ENCODE data around the gene FLVCR2. TPM values are rescaled to one million over a fixed set of nuclear protein-coding genes. Genes with fewer than 3 reads are reported as not detected.

Gene FLVCR2
- total and polyA plus RNA-seq, 2 of the 13 experiments (the other 11 are each of a cell fraction or from before 2014, with no cell fraction given), result 9.9 to 10.5 TPM

- no peaks in the 10 kb centered on the region for H4K20me1 ChIP-seq (ENCODE audit: insufficient read depth, low read length)
- H3K36me3 ChIP-seq (replicated peaks in 1 of 2; ENCODE audit: control insufficient read depth in 1 of 2, insufficient read depth in 2 of 2, low read length in 2 of 2), result peaks cover 2 to 12% of the 10 kb centered on the region in 2 experiments; a peak in 4 of 5 replicates
- H3K79me2 ChIP-seq (ENCODE audit: insufficient read depth, low read length), result no peaks in the 10 kb centered on the region
- 42% methylated on average over 4 of the region's 4 CpGs for WGBS (ENCODE audit: low lambda C conversion rate)
- H3K4me1 ChIP-seq (ENCODE audit: insufficient read depth, low read length), result peaks cover 60% of the 10 kb centered on the region
- H3K9ac ChIP-seq (ENCODE audit: insufficient read depth, low read depth, low read length), result no peak overlapping the region
- H3K9me3 ChIP-seq (ENCODE audit: low read length), result no peaks in the 10 kb centered on the region
- no peak overlapping the region for H3K4me2 ChIP-seq (ENCODE audit: low read depth, low read length)
- FAIRE-seq (no peak), ATAC-seq (no peak), DNase-seq (ENCODE audit: low spot score) (peak; percentile 73)
- intact Hi-C loops (cut with micrococcal nuclease; ENCODE audit: unreplicated experiment) (no loop called here), in situ Hi-C loops (cut with HindIII; ENCODE audit: extremely low pct_ligation_motif_present, low pct_unique_long_range_greater_than_20kb) (no loop called here)
- no peaks in the 10 kb centered on the region for H3K27me3 ChIP-seq (ENCODE audit: control insufficient read depth in 1 of 2, insufficient read depth in 2 of 2, low read length in 2 of 2)
- ChIA-PET POLR2A (interaction anchor here (1.3 to 4.0 kb wide), 2 partner anchors 17 to 65 kb away, joined by 4 to 22 read pairs; partner anchors contain the start of genes ERG28, FLVCR2 and TTLL5), CTCF (ENCODE audit: low intra/inter-chr PET ratio, low total read pairs) (no interaction called here)
- no peak overlapping the region for H3K4me3 ChIP-seq (replicated peaks in 1 of 3; ENCODE audit: insufficient read depth in 1 of 3, low read depth in 2 of 3, low read length in 3 of 3)
- no peak overlapping the region for H2AFZ ChIP-seq (ENCODE audit: low read length)
- H3K27ac ChIP-seq (ENCODE audit: extremely low read length, insufficient read depth, low read length), result peak overlapping the region; percentile 31
- BruUV-seq (replicated peaks), result no TSS peak
- TF ChIP-seq CC2D1A (CRISPR knock-in tag; IDR thresholded peaks at IDR 0.05), result no peak
- TF ChIP-seq ATRX (CRISPR knock-in tag; IDR thresholded peaks at IDR 0.05; ENCODE audit: borderline replicate concordance), result no peak
- no peak for TF ChIP-seq PLSCR1 (CRISPR knock-in tag; IDR thresholded peaks at IDR 0.05; ENCODE audit: borderline replicate concordance)
- no peak for TF ChIP-seq ZBTB7A (CRISPR knock-in tag; IDR thresholded peaks at IDR 0.05)
- no peak for TF ChIP-seq MYNN (CRISPR knock-in tag; IDR thresholded peaks at IDR 0.05; ENCODE audit: low read depth)
- TF ChIP-seq ARNT2 (CRISPR knock-in tag; IDR thresholded peaks at IDR 0.05; ENCODE audit: low read depth), result no peak
- TF ChIP-seq, protein P1, sequence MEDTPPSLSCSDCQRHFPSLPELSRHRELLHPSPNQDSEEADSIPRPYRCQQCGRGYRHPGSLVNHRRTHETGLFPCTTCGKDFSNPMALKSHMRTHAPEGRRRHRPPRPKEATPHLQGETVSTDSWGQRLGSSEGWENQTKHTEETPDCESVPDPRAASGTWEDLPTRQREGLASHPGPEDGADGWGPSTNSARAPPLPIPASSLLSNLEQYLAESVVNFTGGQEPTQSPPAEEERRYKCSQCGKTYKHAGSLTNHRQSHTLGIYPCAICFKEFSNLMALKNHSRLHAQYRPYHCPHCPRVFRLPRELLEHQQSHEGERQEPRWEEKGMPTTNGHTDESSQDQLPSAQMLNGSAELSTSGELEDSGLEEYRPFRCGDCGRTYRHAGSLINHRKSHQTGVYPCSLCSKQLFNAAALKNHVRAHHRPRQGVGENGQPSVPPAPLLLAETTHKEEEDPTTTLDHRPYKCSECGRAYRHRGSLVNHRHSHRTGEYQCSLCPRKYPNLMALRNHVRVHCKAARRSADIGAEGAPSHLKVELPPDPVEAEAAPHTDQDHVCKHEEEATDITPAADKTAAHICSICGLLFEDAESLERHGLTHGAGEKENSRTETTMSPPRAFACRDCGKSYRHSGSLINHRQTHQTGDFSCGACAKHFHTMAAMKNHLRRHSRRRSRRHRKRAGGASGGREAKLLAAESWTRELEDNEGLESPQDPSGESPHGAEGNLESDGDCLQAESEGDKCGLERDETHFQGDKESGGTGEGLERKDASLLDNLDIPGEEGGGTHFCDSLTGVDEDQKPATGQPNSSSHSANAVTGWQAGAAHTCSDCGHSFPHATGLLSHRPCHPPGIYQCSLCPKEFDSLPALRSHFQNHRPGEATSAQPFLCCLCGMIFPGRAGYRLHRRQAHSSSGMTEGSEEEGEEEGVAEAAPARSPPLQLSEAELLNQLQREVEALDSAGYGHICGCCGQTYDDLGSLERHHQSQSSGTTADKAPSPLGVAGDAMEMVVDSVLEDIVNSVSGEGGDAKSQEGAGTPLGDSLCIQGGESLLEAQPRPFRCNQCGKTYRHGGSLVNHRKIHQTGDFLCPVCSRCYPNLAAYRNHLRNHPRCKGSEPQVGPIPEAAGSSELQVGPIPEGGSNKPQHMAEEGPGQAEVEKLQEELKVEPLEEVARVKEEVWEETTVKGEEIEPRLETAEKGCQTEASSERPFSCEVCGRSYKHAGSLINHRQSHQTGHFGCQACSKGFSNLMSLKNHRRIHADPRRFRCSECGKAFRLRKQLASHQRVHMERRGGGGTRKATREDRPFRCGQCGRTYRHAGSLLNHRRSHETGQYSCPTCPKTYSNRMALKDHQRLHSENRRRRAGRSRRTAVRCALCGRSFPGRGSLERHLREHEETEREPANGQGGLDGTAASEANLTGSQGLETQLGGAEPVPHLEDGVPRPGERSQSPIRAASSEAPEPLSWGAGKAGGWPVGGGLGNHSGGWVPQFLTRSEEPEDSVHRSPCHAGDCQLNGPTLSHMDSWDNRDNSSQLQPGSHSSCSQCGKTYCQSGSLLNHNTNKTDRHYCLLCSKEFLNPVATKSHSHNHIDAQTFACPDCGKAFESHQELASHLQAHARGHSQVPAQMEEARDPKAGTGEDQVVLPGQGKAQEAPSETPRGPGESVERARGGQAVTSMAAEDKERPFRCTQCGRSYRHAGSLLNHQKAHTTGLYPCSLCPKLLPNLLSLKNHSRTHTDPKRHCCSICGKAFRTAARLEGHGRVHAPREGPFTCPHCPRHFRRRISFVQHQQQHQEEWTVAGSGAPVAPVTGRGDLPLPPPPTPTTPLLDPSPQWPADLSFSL (CRISPR knock-in tag; IDR thresholded peaks at IDR 0.05), result no peak
- TF ChIP-seq ZNF3 (CRISPR knock-in tag; IDR thresholded peaks at IDR 0.05), result no peak
- TF ChIP-seq, protein P2, sequence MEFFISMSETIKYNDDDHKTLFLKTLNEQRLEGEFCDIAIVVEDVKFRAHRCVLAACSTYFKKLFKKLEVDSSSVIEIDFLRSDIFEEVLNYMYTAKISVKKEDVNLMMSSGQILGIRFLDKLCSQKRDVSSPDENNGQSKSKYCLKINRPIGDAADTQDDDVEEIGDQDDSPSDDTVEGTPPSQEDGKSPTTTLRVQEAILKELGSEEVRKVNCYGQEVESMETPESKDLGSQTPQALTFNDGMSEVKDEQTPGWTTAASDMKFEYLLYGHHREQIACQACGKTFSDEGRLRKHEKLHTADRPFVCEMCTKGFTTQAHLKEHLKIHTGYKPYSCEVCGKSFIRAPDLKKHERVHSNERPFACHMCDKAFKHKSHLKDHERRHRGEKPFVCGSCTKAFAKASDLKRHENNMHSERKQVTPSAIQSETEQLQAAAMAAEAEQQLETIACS (CRISPR knock-in tag; IDR thresholded peaks at IDR 0.05), result no peak
- TF ChIP-seq FUBP1 (CRISPR knock-in tag; IDR thresholded peaks at IDR 0.05; ENCODE audit: borderline replicate concordance), result no peak
Observed at GRCh38 chr14:75643985-75644384, 65.6 kb downstream of the FLVCR2 start.

Measured in HepG2 (cell line).